BJ (cell line): ENCODE data around the gene WDR37. TPM values are rescaled to one million over a fixed set of nuclear protein-coding genes. Genes with fewer than 3 reads are reported as not detected.

Experiments used
- CTCF ChIA-PET: fragments of 350-600 bp; formaldehyde crosslinking; extraction: SDS; loops from one replicate; lab custom pipeline; 2021; ENCODE audit warnings: antibody characterized with exemption, inconsistent platforms; lab: Yijun Ruan, JAX
- POLR2A ChIA-PET: fragments of 300-600 bp; sonication (Branson Sonifier 250); formaldehyde crosslinking; extraction: SDS; loops from one replicate; lab custom pipeline; 2021; ENCODE audit warnings: antibody characterized with exemption; lab: Charles Lee
- DNase-seq: peaks from one replicate; pipeline ENCODE4 v3.0.0-alpha.2; 2011; ENCODE audit warnings: low read depth
- H3K27me3 ChIP-seq: 2 replicates; pipeline ENCODE4 v1.6.0; 2011; ENCODE audit warnings: low read length; ENCODE audit not compliant: control insufficient read depth, insufficient read depth
- H3K36me3 ChIP-seq: 2 replicates; pipeline ENCODE4 v1.5.1; 2011; ENCODE audit warnings: low read length; ENCODE audit not compliant: control insufficient read depth, insufficient read depth
- H3K4me3 ChIP-seq: 2 replicates; pipeline ENCODE4 v1.5.1; 2011; ENCODE audit warnings: low read depth, mild to moderate bottlenecking, control low read depth, low read length
- polyA plus RNA-seq: library from polyadenylated mRNA; depleted of rRNA; stranded (reverse); fragments of >200 nt; gene quantifications from 2 replicates; pipeline ENCODE4 v1.2.3, GENCODE V29; 2011
- TF ChIP-seq, protein P1 (sequence below): IDR thresholded peaks from 2 replicates; pipeline ENCODE4 v1.5.1; 2011; ENCODE audit warnings: low read depth, mild to moderate bottlenecking, control low read depth, inconsistent platforms, low read length, moderate library complexity; ENCODE audit not compliant: insufficient read depth

The WDR37 gene
- polyA plus RNA-seq, 1 experiment, result 12.7 TPM

DNA sequence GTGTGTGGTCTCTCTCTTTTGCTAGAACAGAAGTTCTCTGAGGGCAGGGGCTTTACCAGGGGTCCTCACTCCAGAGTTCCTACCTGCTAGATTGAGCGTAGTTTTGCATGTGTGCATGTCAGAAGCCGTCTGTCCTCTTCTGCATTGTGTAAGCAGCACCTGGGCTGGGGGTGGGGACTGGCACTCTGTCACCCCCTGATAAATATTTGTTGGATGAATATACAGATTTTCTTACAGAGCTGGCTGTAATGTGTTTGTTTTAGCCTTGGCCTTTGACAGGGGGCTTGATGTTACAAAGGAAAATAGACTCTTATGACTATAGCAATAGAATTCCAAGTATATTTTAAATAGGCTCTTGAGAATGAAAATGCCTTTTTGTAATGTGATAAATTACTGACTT is 46.6 kb downstream of the WDR37 start:
- ChIA-PET CTCF (no interaction called here), POLR2A (no interaction called here)

DNA sequence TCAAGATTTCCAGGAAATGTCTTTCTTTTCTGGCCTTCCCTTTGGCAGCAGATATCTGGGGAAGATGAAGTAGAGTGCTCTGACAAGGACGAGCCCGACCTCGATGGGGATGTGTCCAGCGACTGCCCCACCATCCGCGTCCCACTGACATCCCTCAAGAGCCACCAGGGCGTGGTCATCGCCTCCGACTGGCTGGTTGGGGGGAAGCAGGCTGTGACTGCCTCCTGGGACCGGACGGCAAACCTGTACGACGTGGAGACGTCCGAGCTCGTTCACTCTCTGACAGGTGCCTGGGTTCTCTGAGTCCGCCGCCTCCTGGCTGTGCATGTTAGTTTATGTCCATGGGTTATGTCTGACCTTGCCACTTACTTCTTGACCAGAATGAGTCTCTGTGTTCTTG is 47.4 kb downstream of the WDR37 start:
- no peak overlapping the region for H3K4me3 ChIP-seq
- POLR2A ChIA-PET, result no interaction called here
- H3K27me3 ChIP-seq, result no peaks in the 10 kb centered on the region
- TF ChIP-seq, protein P1, sequence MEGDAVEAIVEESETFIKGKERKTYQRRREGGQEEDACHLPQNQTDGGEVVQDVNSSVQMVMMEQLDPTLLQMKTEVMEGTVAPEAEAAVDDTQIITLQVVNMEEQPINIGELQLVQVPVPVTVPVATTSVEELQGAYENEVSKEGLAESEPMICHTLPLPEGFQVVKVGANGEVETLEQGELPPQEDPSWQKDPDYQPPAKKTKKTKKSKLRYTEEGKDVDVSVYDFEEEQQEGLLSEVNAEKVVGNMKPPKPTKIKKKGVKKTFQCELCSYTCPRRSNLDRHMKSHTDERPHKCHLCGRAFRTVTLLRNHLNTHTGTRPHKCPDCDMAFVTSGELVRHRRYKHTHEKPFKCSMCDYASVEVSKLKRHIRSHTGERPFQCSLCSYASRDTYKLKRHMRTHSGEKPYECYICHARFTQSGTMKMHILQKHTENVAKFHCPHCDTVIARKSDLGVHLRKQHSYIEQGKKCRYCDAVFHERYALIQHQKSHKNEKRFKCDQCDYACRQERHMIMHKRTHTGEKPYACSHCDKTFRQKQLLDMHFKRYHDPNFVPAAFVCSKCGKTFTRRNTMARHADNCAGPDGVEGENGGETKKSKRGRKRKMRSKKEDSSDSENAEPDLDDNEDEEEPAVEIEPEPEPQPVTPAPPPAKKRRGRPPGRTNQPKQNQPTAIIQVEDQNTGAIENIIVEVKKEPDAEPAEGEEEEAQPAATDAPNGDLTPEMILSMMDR, result no peak
- DNase-seq, result no peak
- CTCF ChIA-PET, result no interaction called here
- peaks cover 25% of the 10 kb centered on the region for H3K36me3 ChIP-seq

More for the DNA sequence above, 46.6 kb downstream of the WDR37 start:
- no peaks in the 10 kb centered on the region for H3K27me3 ChIP-seq
- no peak for DNase-seq
- peaks cover 23% of the 10 kb centered on the region for H3K36me3 ChIP-seq
- H3K4me3 ChIP-seq, result no peak overlapping the region
- TF ChIP-seq, protein P1, result no peak

DNA sequence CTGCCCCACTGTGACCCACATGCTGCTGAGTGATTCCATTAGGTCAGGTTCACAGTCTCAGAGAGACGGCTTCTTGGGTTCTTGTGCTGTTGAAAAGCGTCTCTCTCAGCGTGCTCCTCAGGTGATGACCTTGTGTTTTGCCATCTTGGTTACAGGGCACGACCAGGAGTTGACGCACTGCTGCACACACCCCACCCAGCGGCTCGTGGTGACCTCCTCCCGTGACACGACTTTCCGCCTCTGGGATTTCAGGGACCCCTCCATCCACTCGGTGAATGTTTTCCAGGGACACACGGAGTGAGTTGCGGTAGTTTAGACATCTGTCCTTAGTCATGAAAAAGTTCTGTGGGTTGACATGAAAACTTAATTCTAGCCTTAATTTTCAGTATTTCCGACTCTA is 48.8 kb downstream of the WDR37 start:
- ChIA-PET CTCF (no interaction called here), POLR2A (no interaction called here)
- no peak overlapping the region for H3K4me3 ChIP-seq
- H3K36me3 ChIP-seq, result peaks cover 30% of the 10 kb centered on the region
- no peak for DNase-seq
- TF ChIP-seq, protein P1, result no peak
- no peaks in the 10 kb centered on the region for H3K27me3 ChIP-seq

DNA sequence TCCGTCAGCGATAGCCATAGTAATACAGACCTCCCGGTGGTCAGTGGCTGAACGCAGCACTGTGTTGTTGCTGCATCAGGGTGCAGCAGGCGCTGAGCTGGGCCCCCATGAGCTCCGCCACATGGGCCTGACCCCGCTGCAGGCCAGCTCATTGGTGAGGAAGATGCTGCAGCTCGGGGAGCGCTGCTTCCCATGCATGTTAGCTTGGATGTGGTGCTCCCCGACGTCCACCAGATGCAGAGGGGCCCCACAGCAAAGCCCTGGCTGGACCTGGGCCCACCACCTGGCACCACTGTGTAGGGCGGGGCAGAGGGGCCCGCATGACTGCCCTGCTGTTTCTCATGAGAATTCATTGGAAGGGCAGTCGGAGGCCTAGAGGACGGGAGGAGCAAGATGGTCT is 50.8 kb downstream of the WDR37 start:
- Histone ChIP-seq H3K36me3 (peaks cover 27% of the 10 kb centered on the region), H3K27me3 (no peaks in the 10 kb centered on the region), H3K4me3 (no peak overlapping the region)
- TF ChIP-seq, protein P1, result no peak
- no peak for DNase-seq
- ChIA-PET CTCF (no interaction called here), POLR2A (no interaction called here)

DNA sequence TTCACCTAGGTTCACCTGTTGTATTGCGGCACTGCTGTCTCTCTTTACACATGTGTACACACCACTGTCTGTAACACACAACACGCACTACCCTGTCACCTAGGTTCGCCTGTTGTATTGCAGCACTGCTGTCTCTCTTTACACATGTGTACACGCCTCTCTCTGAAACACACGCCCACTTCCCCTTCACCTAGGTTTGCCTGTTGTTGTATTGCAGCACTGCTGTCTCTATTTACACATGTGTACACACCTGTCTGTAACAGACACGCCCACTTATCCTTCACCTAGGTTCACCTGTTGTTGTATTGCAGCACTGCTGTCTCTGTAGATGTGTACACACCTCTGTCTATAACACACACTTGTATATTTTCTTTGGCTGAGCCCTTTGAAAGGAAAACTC is 51.5 kb downstream of the WDR37 start:
- TF ChIP-seq, protein P1, result no peak
- Histone ChIP-seq H3K4me3 (no peak overlapping the region), H3K36me3 (peaks cover 27% of the 10 kb centered on the region), H3K27me3 (no peaks in the 10 kb centered on the region)
- ChIA-PET POLR2A (no interaction called here), CTCF (no interaction called here)
- no peak for DNase-seq
